Natural killer cell (primary cell): Measurements from ENCODE around the gene YTHDF1. TPM values are rescaled to one million over a fixed set of nuclear protein-coding genes. Genes with fewer than 3 reads are reported as not detected.

Experiments
- ATAC-seq, 3 donors: fragments of 150-1000 bp in 2 of 3; fragments of 200-7000 bp in 1 of 3; cut with Tn5 transposase; 1 replicate in 1 of 3; 2 replicates in 2 of 3; pipeline ENCODE4 v1.10.0; 2021; ENCODE audit warnings: mild to moderate bottlenecking in 2 of 3, moderate library complexity in 2 of 3
- DNase-seq, 2 donors: peaks; one replicate each; pipeline versions ENCODE4 v3.0.0 to v3.0.0-alpha.2; 2013 to 2021; ENCODE audit warnings: mixed read lengths in 1 of 2
- H3K27ac ChIP-seq: one replicate; pipeline ENCODE4 v1.5.1; 2013; ENCODE audit warnings: mild to moderate bottlenecking, low read length
- H3K27me3 ChIP-seq: one replicate; pipeline ENCODE4 v1.6.1; 2013; ENCODE audit warnings: low read length; ENCODE audit not compliant: control insufficient read depth, insufficient read depth
- H3K36me3 ChIP-seq: one replicate; pipeline ENCODE4 v1.6.1; 2013; ENCODE audit warnings: low read length; ENCODE audit not compliant: control insufficient read depth, insufficient read depth
- H3K4me1 ChIP-seq: one replicate; pipeline ENCODE4 v1.6.1; 2013; ENCODE audit warnings: low read length; ENCODE audit not compliant: control insufficient read depth, insufficient read depth
- H3K4me3 ChIP-seq: one replicate; pipeline ENCODE4 v1.5.1; 2013; ENCODE audit warnings: low read length
- H3K9me3 ChIP-seq: one replicate; pipeline ENCODE4 v1.6.1; 2013; ENCODE audit warnings: low read length; ENCODE audit not compliant: control insufficient read depth, insufficient read depth
- H3K27ac Mint-ChIP-seq, 2 donors: one replicate each; pipeline ENCODE4 v1.8.0; 2022; ENCODE audit warnings: mild to moderate bottlenecking in 2 of 2, mixed read lengths in 2 of 2, moderate library complexity in 1 of 2
- H3K27me3 Mint-ChIP-seq, 2 donors: one replicate each; pipeline ENCODE4 v1.8.0; 2022; ENCODE audit warnings: low read depth in 2 of 2, mixed read lengths in 2 of 2
- H3K36me3 Mint-ChIP-seq: one replicate; pipeline ENCODE4 v1.8.0; 2022; ENCODE audit warnings: mixed read lengths
- H3K4me1 Mint-ChIP-seq, 2 donors: one replicate each; pipeline ENCODE4 v1.8.0; 2022; ENCODE audit warnings: mixed read lengths in 2 of 2
- H3K4me3 Mint-ChIP-seq: one replicate; pipeline ENCODE4 v1.8.0; 2022; ENCODE audit warnings: mild to moderate bottlenecking, moderate library complexity, mixed read lengths
- H3K9me3 Mint-ChIP-seq, 2 donors: one replicate each; pipeline ENCODE4 v1.8.0; 2022; ENCODE audit warnings: mixed read lengths in 2 of 2
- WGBS: methylation state at CpG from one replicate; pipeline ENCODE4 v1.1.7; 2013; ENCODE audit warnings: missing lambda C conversion rate; ENCODE audit not compliant: insufficient coverage; 5-methylcytosine and 5-hydroxymethylcytosine counted together
- intact Hi-C: fragments of 100-400 bp; cut with micrococcal nuclease; formaldehyde crosslinking; loops from one replicate; pipeline ENCODE4 v1.14.2; 2022
- total RNA-seq, 4 donors: library from RNA; stranded (reverse); fragments of 120-200 nt in 1 of 4; gene quantifications; one replicate each; pipeline versions ENCODE4 v1.2.3 to v1.2.4, GENCODE V29; 2013 to 2022
- TF ChIP-seq, protein P1 (sequence below): fragments of 200-600 bp; IDR thresholded peaks from one replicate; pipeline ENCODE4 v1.8.0; 2022; ENCODE audit warnings: antibody characterized with exemption

Gene YTHDF1
- total RNA-seq, 3 donors from 2014 or later (not counting 1 experiment from before 2014, with no cell fraction given), result 39.1 to 43.1 (median 41.0) TPM

DNA sequence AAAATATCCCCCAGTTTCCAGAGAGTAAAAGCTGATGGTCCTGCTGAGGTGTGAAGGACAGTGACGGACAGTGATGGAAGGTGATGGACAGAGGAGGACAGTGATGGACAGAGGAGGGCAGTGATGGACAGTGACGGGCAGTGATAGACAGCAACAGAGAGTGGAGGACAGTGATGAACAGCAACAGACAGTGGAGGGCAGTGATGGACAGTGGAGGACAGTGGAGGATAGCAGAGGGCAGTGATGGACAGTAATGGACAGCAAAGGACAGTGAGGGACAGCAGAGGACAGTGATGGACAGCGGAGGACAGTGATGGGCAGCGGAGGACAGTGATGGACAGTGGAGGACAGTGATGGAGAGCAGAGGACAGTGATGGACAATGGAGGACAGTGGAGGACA is 41.0 kb upstream of the YTHDF1 start:
- DNase-seq, result no peak
- intact Hi-C loops, result no loop called here
- Mint-ChIP-seq H3K27ac (no peak overlapping the region), H3K36me3 (no peaks in the 10 kb centered on the region), H3K4me3 (no peak overlapping the region), H3K27me3 (peaks cover 33 to 38% of the 10 kb centered on the region in 2 donors), H3K9me3 (no peaks in the 10 kb centered on the region), H3K4me1 (no peaks in the 10 kb centered on the region)
- Histone ChIP-seq H3K4me1 (peaks cover 6% of the 10 kb centered on the region), H3K4me3 (no peak overlapping the region), H3K27ac (no peak overlapping the region), H3K36me3 (no peaks in the 10 kb centered on the region), H3K27me3 (peaks cover 17% of the 10 kb centered on the region), H3K9me3 (no peaks in the 10 kb centered on the region)
- ATAC-seq, result no peak
- WGBS, result 91% methylated on average over 4 of the region's 4 CpGs
- TF ChIP-seq, protein P1, sequence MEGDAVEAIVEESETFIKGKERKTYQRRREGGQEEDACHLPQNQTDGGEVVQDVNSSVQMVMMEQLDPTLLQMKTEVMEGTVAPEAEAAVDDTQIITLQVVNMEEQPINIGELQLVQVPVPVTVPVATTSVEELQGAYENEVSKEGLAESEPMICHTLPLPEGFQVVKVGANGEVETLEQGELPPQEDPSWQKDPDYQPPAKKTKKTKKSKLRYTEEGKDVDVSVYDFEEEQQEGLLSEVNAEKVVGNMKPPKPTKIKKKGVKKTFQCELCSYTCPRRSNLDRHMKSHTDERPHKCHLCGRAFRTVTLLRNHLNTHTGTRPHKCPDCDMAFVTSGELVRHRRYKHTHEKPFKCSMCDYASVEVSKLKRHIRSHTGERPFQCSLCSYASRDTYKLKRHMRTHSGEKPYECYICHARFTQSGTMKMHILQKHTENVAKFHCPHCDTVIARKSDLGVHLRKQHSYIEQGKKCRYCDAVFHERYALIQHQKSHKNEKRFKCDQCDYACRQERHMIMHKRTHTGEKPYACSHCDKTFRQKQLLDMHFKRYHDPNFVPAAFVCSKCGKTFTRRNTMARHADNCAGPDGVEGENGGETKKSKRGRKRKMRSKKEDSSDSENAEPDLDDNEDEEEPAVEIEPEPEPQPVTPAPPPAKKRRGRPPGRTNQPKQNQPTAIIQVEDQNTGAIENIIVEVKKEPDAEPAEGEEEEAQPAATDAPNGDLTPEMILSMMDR, result no peak

DNA sequence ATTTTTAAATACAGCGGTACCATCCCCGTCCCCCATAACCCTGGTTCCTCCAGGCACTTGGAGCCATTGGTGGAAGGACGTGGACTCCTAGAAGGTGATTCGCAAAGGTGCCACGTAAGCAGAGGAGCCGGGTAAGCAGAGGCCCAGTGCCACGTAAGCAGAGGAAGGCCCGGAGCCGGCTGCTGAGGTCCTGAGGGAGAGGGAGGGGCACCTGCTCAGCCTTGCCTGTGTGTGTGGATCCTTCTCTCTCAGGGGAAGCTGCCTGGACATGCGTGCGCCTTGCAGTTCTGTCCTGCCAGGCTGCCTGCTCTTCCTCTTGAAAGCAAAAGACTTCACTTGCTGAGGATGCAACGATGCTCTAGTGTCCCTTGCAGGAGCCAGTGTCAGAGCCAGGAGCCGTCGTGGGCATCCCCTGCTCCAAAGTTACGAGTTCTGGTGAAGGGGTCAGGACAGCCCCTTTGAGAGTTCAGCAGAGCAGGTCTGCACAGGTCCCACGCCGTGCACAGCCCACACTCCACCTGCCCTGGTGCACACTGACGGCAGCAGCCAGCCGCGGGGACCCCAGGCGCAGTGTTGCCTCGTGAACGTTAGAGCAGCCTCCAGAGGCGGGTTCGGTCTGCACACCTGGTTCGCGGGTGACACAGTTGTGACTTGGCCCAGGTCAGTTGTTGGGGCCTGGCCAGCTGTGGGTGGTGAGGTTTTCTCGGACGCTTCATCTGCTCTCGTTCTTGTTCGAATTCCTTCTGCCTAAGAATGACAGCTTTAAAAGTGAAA is 40.2 kb upstream of the YTHDF1 start:
- peaks cover 4% of the 10 kb centered on the region for H3K4me1 ChIP-seq
- H3K4me3 ChIP-seq, result no peak overlapping the region
- no peak overlapping the region for H3K27ac Mint-ChIP-seq
- no peaks in the 10 kb centered on the region for H3K36me3 ChIP-seq
- H3K27me3 ChIP-seq, result peaks cover 20% of the 10 kb centered on the region
- TF ChIP-seq, protein P1, result no peak
- no peaks in the 10 kb centered on the region for H3K36me3 Mint-ChIP-seq
- DNase-seq (no peak), ATAC-seq (no peak)
- WGBS, result 52% methylated on average over 31 of the region's 31 CpGs
- H3K27ac ChIP-seq, result no peak overlapping the region
- no peaks in the 10 kb centered on the region for H3K4me1 Mint-ChIP-seq
- H3K9me3 Mint-ChIP-seq, result no peaks in the 10 kb centered on the region
- intact Hi-C loops, result no loop called here
- H3K27me3 Mint-ChIP-seq, result peaks cover 33 to 38% of the 10 kb centered on the region in 2 donors
- H3K9me3 ChIP-seq, result no peaks in the 10 kb centered on the region
- no peak overlapping the region for H3K4me3 Mint-ChIP-seq

DNA sequence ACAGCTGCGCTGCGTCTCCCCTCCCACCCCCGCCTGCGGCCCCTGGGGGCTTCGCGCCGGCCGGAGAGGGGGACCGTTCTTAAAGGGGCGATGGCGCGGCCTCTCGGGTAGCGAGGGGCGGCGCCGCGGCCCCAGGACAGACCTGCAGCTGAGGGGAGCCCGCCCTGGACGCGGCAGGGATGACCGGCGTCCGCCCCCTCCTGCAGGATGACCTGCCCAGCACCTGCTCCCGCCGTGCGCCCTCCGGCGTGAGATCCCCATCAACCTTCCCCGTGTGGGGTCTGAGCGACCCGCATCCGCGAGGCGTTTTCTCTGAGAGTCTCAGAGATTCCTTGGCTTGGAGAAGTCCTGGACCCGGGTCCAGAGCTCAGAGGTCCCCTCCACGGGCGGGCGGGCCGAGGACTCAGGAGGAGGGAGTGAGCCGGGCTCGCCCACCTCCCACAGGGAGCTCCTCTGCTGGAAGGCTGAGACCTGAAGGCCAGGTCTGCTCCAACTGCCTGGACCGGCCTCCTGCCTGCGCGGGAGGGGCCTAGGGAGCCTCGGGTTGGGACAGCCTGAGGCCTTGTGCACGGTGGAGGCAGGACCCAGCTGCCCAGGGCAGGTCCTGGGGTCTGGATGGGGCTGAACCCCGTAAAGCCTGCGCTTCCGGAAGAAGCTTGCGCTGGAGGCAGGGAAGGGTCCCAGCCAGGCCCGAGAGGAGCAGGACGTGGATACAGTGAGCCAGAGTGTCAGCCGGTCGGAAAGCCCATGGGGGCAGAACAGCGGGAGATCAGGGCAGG is 38.9 kb upstream of the YTHDF1 start:
- Histone ChIP-seq H3K27ac (no peak overlapping the region), H3K9me3 (no peaks in the 10 kb centered on the region), H3K36me3 (no peaks in the 10 kb centered on the region), H3K4me3 (no peak overlapping the region), H3K27me3 (peaks cover 20% of the 10 kb centered on the region), H3K4me1 (peaks cover 4% of the 10 kb centered on the region)
- TF ChIP-seq, protein P1, result no peak
- Mint-ChIP-seq H3K4me3 (no peak overlapping the region), H3K27me3 (peaks cover 36 to 38% of the 10 kb centered on the region in 2 donors), H3K27ac (no peak overlapping the region), H3K9me3 (no peaks in the 10 kb centered on the region), H3K4me1 (no peaks in the 10 kb centered on the region), H3K36me3 (no peaks in the 10 kb centered on the region)
- 7% methylated on average over 56 of the region's 56 CpGs for WGBS
- ATAC-seq (no peak), DNase-seq (no peak)
- intact Hi-C loops, result no loop called here
